Fibroblast of lung (primary cell): ENCODE data around the gene C22orf15. TPM values are rescaled to one million over a fixed set of nuclear protein-coding genes. Genes with fewer than 3 reads are reported as not detected.

Source experiments
- DNase-seq, 2 donors: peaks; one replicate each; pipeline versions ENCODE4 v3.0.0 to v3.0.0-alpha.2; 2010; ENCODE audit warnings: low read depth in 2 of 2
- H2AFZ ChIP-seq: 2 replicates; pipeline ENCODE4 v1.5.1; 2012; ENCODE audit warnings: low read length, control low read depth, inconsistent platforms
- H3K27ac ChIP-seq: 2 replicates; pipeline ENCODE4 v1.5.1; 2011; ENCODE audit warnings: low read length, control low read depth; ENCODE audit not compliant: insufficient read depth
- H3K27me3 ChIP-seq: 2 replicates; pipeline ENCODE4 v1.5.1; 2011; ENCODE audit warnings: mild to moderate bottlenecking, low read length; ENCODE audit not compliant: control insufficient read depth, insufficient read depth
- H3K36me3 ChIP-seq: 2 replicates; pipeline ENCODE4 v1.5.1; 2011; ENCODE audit warnings: low read length; ENCODE audit not compliant: control insufficient read depth, insufficient read depth
- H3K4me1 ChIP-seq: 2 replicates; pipeline ENCODE4 v1.5.1; 2011; ENCODE audit warnings: low read length; ENCODE audit not compliant: control insufficient read depth, insufficient read depth; ENCODE audit errors: extremely low read depth
- H3K4me2 ChIP-seq: 2 replicates; pipeline ENCODE4 v1.5.1; 2011; ENCODE audit warnings: low read length, control low read depth; ENCODE audit not compliant: insufficient read depth; ENCODE audit errors: extremely low read depth
- H3K4me3 ChIP-seq, 4 experiments: fragments of 200-600 bp in 1 of 4; sonication (generic) in 1 of 4; replicated peaks in 1 of 4; 2 replicates each; pipeline ENCODE4 v1.5.1; 2011 to 2016; ENCODE audit warnings: low read length in 4 of 4, low read depth in 3 of 4, mild to moderate bottlenecking in 3 of 4, control low read depth in 2 of 4, inconsistent platforms in 1 of 4, mixed read lengths in 1 of 4; ENCODE audit not compliant: insufficient read depth in 1 of 4; ENCODE audit errors: control extremely low read depth in 1 of 4
- H3K79me2 ChIP-seq: 2 replicates; pipeline ENCODE4 v1.5.1; 2012; ENCODE audit warnings: mild to moderate bottlenecking, low read length, inconsistent platforms; ENCODE audit not compliant: control insufficient read depth, insufficient read depth
- H3K9ac ChIP-seq: 2 replicates; pipeline ENCODE4 v1.5.1; 2011; ENCODE audit warnings: mild to moderate bottlenecking, low read length, control low read depth; ENCODE audit not compliant: insufficient read depth
- H3K9me3 ChIP-seq: 2 replicates; pipeline ENCODE4 v1.5.1; 2012; ENCODE audit warnings: low read depth, low read length; ENCODE audit not compliant: control insufficient read depth, insufficient read depth
- H4K20me1 ChIP-seq: 2 replicates; pipeline ENCODE4 v1.5.1; 2011; ENCODE audit warnings: low read length; ENCODE audit not compliant: control insufficient read depth, insufficient read depth; ENCODE audit errors: extremely low read depth
- CTCF ChIP-seq, 2 donors: IDR thresholded peaks in 1 of 2; conservative IDR thresholded peaks in 1 of 2; 1 replicate in 1 of 2; 2 replicates in 1 of 2; pipeline ENCODE4 v1.5.1; 2011 to 2012; ENCODE audit warnings: low read length in 2 of 2, control low read depth in 1 of 2, inconsistent platforms in 1 of 2, low read depth in 1 of 2, mild to moderate bottlenecking in 1 of 2
- EZH2 ChIP-seq: IDR thresholded peaks from 2 replicates; pipeline ENCODE4 v1.5.1; 2012; ENCODE audit warnings: low read length, control low read depth, mild to moderate bottlenecking; ENCODE audit errors: missing control alignments
- polyA plus RNA-seq, 2 donors: library from polyadenylated mRNA; depleted of rRNA in 1 of 2; stranded (reverse) in 1 of 2; unstranded in 1 of 2; fragments of >200 nt; gene quantifications; 2 replicates each; pipeline ENCODE4 v1.2.1, GENCODE V29; 2011 to 2012; ENCODE audit warnings: missing spikeins in 1 of 2
- total RNA-seq: library from RNA; depleted of rRNA; stranded (reverse); fragments of >200 nt; gene quantifications from 2 replicates; pipeline ENCODE4 v1.2.1, GENCODE V29; 2014

C22orf15 gene
- total and polyA plus RNA-seq, 2 donors (not counting 1 experiment from before 2014, with no cell fraction given), result 1.4 to 2.5 TPM

DNA sequence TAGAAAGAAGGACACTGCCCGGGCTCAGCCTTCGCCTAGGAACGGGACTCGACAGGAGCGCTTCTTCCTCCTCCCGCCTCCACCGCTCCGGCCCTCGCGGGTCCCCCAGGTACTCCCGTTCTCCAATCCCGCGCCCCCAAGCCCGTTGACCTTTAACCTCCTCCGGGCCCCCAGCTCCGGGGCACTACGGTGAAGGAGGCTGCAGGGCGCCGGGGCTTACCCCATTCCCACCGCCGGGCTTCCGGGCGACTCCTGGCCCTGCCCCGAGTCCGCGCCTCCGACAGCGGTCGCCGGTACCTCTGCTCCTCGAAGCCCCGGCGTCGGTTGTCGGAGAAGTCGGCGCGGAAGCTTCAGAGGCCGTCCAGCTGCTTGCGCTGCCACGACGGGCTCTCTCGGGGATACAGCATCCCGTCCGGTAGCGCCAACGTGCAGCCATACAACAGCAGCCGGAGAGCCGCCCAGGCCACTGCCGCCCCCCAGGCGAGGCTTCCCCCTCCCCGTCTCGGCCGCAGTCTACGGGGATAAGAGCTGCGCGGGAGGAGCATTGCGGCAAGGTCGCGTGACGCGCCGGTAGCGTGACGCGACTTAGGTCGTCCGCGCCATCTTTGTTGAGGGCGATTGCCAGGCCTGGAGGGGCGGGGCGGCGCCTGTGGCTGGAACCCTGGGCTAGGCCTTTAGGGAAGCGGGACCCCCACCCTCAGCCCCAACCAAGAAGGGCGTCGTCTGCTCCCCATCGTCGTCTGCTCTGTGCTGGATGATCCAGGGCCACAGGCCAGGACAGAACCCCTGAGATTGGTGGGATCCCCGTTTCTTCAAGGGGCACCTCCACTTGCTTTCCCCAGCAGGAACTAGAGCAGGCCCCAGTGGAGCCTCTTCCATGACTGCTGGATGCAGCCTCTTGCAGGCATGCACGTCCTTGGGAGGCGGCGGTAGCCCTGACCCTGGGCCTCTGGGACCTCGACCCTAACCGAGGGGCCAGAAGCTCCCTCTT lies 45.7 kb upstream of the C22orf15 start:
- peak; percentile 86 to 89 for DNase-seq
- Histone ChIP-seq H3K27me3 (no peaks in the 10 kb centered on the region), H3K4me1 (no peaks in the 10 kb centered on the region), H3K4me2 (peak overlapping the region; percentile 66), H3K9ac (peak overlapping the region; percentile 79), H2AFZ (peak overlapping the region; percentile 92), H3K27ac (peak overlapping the region; percentile 66), H3K79me2 (peaks cover 4% of the 10 kb centered on the region), H3K4me3 (peak overlapping the region; percentile 73 to 86 (median 79)), H3K9me3 (no peaks in the 10 kb centered on the region), H4K20me1 (no peaks in the 10 kb centered on the region), H3K36me3 (no peaks in the 10 kb centered on the region)
- TF ChIP-seq CTCF (conservative IDR thresholded peaks at IDR 0.05 in 1 of 2, IDR thresholded peaks at IDR 0.05 in 1 of 2; ENCODE audit: low read depth in 1 of 2, low read length in 2 of 2), result no peak

DNA sequence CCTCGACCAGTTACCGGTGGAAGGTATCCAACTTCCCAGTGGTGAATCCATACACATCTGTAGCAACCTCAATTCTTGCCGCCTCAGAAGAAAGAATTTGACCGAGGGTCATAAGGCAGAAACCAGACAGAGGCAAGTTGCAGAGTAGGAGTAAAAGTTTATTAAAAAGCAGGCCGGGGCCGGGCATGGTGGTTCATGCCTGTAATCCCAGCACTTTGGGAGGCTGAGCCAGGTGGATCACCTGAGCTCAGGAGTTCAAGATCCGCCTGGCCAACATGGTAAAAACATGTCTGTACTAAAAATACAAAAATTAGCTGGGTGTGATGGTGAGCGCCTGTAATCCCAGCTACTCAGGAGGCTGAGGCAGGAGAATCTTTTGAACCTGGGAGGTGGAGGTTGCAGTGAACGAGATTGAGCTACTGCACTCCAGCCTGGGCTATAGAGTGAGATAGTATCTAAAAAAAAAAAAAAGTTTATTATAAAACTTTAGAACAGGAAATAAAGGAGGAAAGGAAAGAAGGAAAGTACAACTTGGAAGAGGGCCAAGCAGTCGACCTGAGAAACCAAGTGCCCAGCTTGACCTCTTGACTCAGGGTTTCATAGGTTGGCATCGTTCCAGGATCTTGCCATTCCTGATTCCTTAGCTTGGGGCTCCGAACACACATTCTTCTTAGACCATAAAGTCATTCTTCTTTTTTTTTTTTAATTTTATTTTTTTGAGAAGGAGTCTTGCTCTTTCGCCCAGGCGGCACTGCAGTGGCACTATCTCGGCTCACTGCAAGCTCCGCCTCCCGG lies 44.2 kb upstream of the C22orf15 start:
- TF ChIP-seq EZH2 (no peak), CTCF (conservative IDR thresholded peaks at IDR 0.05 in 1 of 2, IDR thresholded peaks at IDR 0.05 in 1 of 2; ENCODE audit: low read depth in 1 of 2, low read length in 2 of 2) (no peak)
- DNase-seq, result no peak
- Histone ChIP-seq H3K27me3 (no peaks in the 10 kb centered on the region), H3K4me2 (no peak overlapping the region), H3K4me1 (no peaks in the 10 kb centered on the region), H3K4me3 (no peak overlapping the region), H3K36me3 (no peaks in the 10 kb centered on the region), H3K9ac (no peak overlapping the region), H2AFZ (no peak overlapping the region), H4K20me1 (no peaks in the 10 kb centered on the region), H3K9me3 (no peaks in the 10 kb centered on the region), H3K79me2 (peaks cover 4% of the 10 kb centered on the region), H3K27ac (no peak overlapping the region)

DNA sequence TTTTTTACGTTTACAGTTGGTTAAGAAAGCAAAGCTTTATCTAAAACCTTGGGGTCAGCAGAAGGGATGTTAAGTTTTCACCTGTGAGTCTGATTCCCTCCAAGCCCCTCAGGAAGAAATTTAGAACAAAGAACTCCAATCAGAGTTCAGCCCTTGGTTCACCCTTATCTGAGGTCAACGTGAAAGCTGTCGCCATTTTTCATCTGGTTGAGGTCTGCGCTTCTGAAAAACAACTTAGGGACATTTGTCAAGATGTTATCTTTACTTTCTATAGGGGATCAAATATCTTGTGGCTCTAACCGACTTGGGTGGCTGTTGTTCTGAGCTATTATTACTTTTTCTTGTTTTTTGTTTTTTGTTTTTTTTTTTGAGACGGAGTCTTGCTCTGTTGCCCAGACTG lies 41.9 kb upstream of the C22orf15 start:
- no peak overlapping the region for H2AFZ ChIP-seq
- TF ChIP-seq EZH2 (no peak), CTCF (conservative IDR thresholded peaks at IDR 0.05 in 1 of 2, IDR thresholded peaks at IDR 0.05 in 1 of 2; ENCODE audit: low read depth in 1 of 2, low read length in 2 of 2) (no peak)

More for the DNA sequence above, 41.9 kb upstream of the C22orf15 start:
- H3K27ac ChIP-seq, result no peak overlapping the region
- peaks cover 3% of the 10 kb centered on the region for H3K79me2 ChIP-seq
- no peaks in the 10 kb centered on the region for H3K36me3 ChIP-seq
- H3K4me2 ChIP-seq, result no peak overlapping the region
- no peak overlapping the region for H3K9ac ChIP-seq
- no peak for DNase-seq
- no peak overlapping the region for H3K4me3 ChIP-seq
- H3K27me3 ChIP-seq, result no peaks in the 10 kb centered on the region
- H4K20me1 ChIP-seq, result no peaks in the 10 kb centered on the region
- H3K9me3 ChIP-seq, result no peaks in the 10 kb centered on the region
- H3K4me1 ChIP-seq, result no peaks in the 10 kb centered on the region
